Measurements from ENCODE around the gene ZSWIM1. TPM values are rescaled to one million over a fixed set of nuclear protein-coding genes. Genes with fewer than 3 reads are reported as not detected.

Gene ZSWIM1
- total and polyA plus RNA-seq, 2 of the 8 experiments (the other 6 are each of a cell fraction or from before 2014, with no cell fraction given): 14.1 to 15.6 TPM

- TF ChIP-seq TAF7 (optimal IDR thresholded peaks at IDR 0.05; ENCODE audit: borderline replicate concordance, low read depth, low read length): no peak
- no peak for TF ChIP-seq TBP (IDR thresholded peaks at IDR 0.05; ENCODE audit: low read depth, low read length)
- no peak for TF ChIP-seq SIN3A (conservative IDR thresholded peaks at IDR 0.05 in 1 of 2, IDR thresholded peaks at IDR 0.05 in 1 of 2; ENCODE audit: low read depth in 1 of 2, low read length in 2 of 2)
Measured at GRCh38 chr20:45872626-45873025, 8.4 kb upstream of the ZSWIM1 start (continued).

Measured in H1 (cell line).